WTC11 (cell line): ENCODE results near the gene MYO6. TPM values are rescaled to one million over a fixed set of nuclear protein-coding genes. Genes with fewer than 3 reads are reported as not detected.

Experiments used
- ATAC-seq: fragments of 200-7000 bp; cut with Tn5 transposase; 2 replicates; pipeline ENCODE4 v1.10.0; 2021; ENCODE audit warnings: mild to moderate bottlenecking, moderate library complexity
- CTCF ChIA-PET: fragments of 300-600 bp; sonication (Branson Sonifier 250); formaldehyde crosslinking; loops from one replicate; lab custom pipeline; 2021; ENCODE audit warnings: antibody characterized with exemption; lab: Charles Lee
- POLR2A ChIA-PET: fragments of 350-600 bp; sonication (Branson Sonifier 250); formaldehyde crosslinking; loops from one replicate; lab custom pipeline; 2021; ENCODE audit warnings: antibody characterized with exemption; lab: Charles Lee
- DNase-seq: peaks from one replicate; pipeline ENCODE4 v3.0.0; 2021; ENCODE audit warnings: low spot score
- H3K27ac Mint-ChIP-seq: 2 replicates; pipeline ENCODE4 v1.8.0; 2021; ENCODE audit warnings: mixed read lengths
- H3K27me3 Mint-ChIP-seq: 2 replicates; pipeline ENCODE4 v1.8.0; 2021; ENCODE audit warnings: low read depth, mild to moderate bottlenecking, moderate library complexity, mixed read lengths
- H3K36me3 Mint-ChIP-seq: 2 replicates; pipeline ENCODE4 v1.8.0; 2021; ENCODE audit warnings: mixed read lengths
- H3K4me1 Mint-ChIP-seq: 2 replicates; pipeline ENCODE4 v1.8.0; 2022; ENCODE audit warnings: mixed read lengths
- H3K4me3 Mint-ChIP-seq: 2 replicates; pipeline ENCODE4 v1.8.0; 2021; ENCODE audit warnings: mild to moderate bottlenecking, moderate library complexity, mixed read lengths
- H3K9me3 Mint-ChIP-seq: 2 replicates; pipeline ENCODE4 v1.8.0; 2021; ENCODE audit warnings: mixed read lengths
- AR ChIP-seq: fragments of 250-450 bp; sonication (Bioruptor Pico); IDR thresholded peaks from 2 replicates; pipeline ENCODE4 v1.9.0; 2021; ENCODE audit warnings: mild to moderate bottlenecking
- CDX4 ChIP-seq: fragments of 250-450 bp; sonication (Bioruptor Pico); IDR thresholded peaks from 2 replicates; pipeline ENCODE4 v1.9.0; 2021; ENCODE audit warnings: moderate library complexity, mild to moderate bottlenecking, inconsistent platforms, borderline replicate concordance
- CREM ChIP-seq: sonication (generic); formaldehyde crosslinking; IDR thresholded peaks from 2 replicates; pipeline ENCODE4 v1.8.1; 2022; ENCODE audit warnings: mild to moderate bottlenecking, missing genetic modification reagents, moderate library complexity
- CTCF ChIP-seq: fragments of 200-600 bp; IDR thresholded peaks from 2 replicates; pipeline ENCODE4 v1.8.0; 2022; ENCODE audit warnings: antibody characterized with exemption
- ERG ChIP-seq: fragments of 250-450 bp; sonication (Bioruptor Pico); IDR thresholded peaks from 2 replicates; pipeline ENCODE4 v1.8.0; 2021; ENCODE audit warnings: mild to moderate bottlenecking
- IRF1 ChIP-seq: sonication (generic); formaldehyde crosslinking; IDR thresholded peaks from 2 replicates; pipeline ENCODE4 v1.8.0; 2023; ENCODE audit warnings: missing genetic modification reagents
- IRF2 ChIP-seq: sonication (generic); formaldehyde crosslinking; IDR thresholded peaks from 2 replicates; pipeline ENCODE4 v1.8.0; 2022; ENCODE audit warnings: low read depth, missing genetic modification reagents, borderline replicate concordance
- MLX ChIP-seq: sonication (generic); formaldehyde crosslinking; IDR thresholded peaks from 2 replicates; pipeline ENCODE4 v1.8.1; 2023; ENCODE audit warnings: mild to moderate bottlenecking, missing genetic modification reagents, moderate library complexity
- PRDM15 ChIP-seq: sonication (generic); formaldehyde crosslinking; IDR thresholded peaks from 2 replicates; pipeline ENCODE4 v1.8.0; 2022; ENCODE audit warnings: missing genetic modification reagents
- RELA ChIP-seq: sonication (generic); formaldehyde crosslinking; IDR thresholded peaks from 2 replicates; pipeline ENCODE4 v1.8.1; 2022; ENCODE audit warnings: missing genetic modification reagents, mild to moderate bottlenecking, borderline replicate concordance
- SMAD3 ChIP-seq: sonication (generic); formaldehyde crosslinking; IDR thresholded peaks from 2 replicates; pipeline ENCODE4 v1.8.0; 2022; ENCODE audit warnings: missing genetic modification reagents, mild to moderate bottlenecking, borderline replicate concordance
- USF2 ChIP-seq: sonication (generic); formaldehyde crosslinking; IDR thresholded peaks from 2 replicates; pipeline ENCODE4 v1.8.1; 2023; ENCODE audit warnings: mild to moderate bottlenecking, missing genetic modification reagents, moderate library complexity
- ZBTB21 ChIP-seq: sonication (generic); formaldehyde crosslinking; IDR thresholded peaks from 2 replicates; pipeline ENCODE4 v1.8.1; 2023; ENCODE audit warnings: mild to moderate bottlenecking, missing genetic modification reagents, borderline replicate concordance
- ZNF219 ChIP-seq: sonication (generic); formaldehyde crosslinking; IDR thresholded peaks from 2 replicates; pipeline ENCODE4 v1.8.0; 2023; ENCODE audit warnings: missing genetic modification reagents, mild to moderate bottlenecking, borderline replicate concordance
- ZNF416 ChIP-seq: fragments of 250-450 bp; sonication (Bioruptor Pico); IDR thresholded peaks from 2 replicates; pipeline ENCODE4 v1.9.0; 2021; ENCODE audit warnings: mild to moderate bottlenecking, inconsistent platforms
- ZSCAN18 ChIP-seq: fragments of 250-450 bp; sonication (Bioruptor Pico); IDR thresholded peaks from 2 replicates; pipeline ENCODE4 v2.1.2; 2022; ENCODE audit warnings: mild to moderate bottlenecking, moderate library complexity
- total RNA-seq: library from RNA; stranded (reverse); gene quantifications from 3 replicates; pipeline ENCODE4 v1.2.3, GENCODE V29; 2021

The MYO6 gene
- total RNA-seq, 1 experiment from 2014 or later: 32.6 TPM

- no peaks in the 10 kb centered on the region for H3K27me3 Mint-ChIP-seq
- TF ChIP-seq IRF2 (CRISPR knock-in tag) (no peak), ZNF219 (CRISPR knock-in tag) (no peak), MLX (CRISPR knock-in tag) (no peak)
- TF ChIP-seq, all 79 proteins: peak for 0
- ATAC-seq (no peak), DNase-seq (no peak)
- ChIA-PET CTCF (interaction anchor here (1.0 kb wide), 1 partner anchor 18 kb away, joined by 3 read pairs; no protein-coding TSS in a partner anchor), POLR2A (no interaction called here)
- H3K4me1 Mint-ChIP-seq: no peaks in the 10 kb centered on the region
- H3K9me3 Mint-ChIP-seq: no peaks in the 10 kb centered on the region
- no peak overlapping the region for H3K4me3 Mint-ChIP-seq
- peaks cover 6% of the 10 kb centered on the region for H3K36me3 Mint-ChIP-seq
- H3K27ac Mint-ChIP-seq: no peak overlapping the region
Observed at GRCh38 chr6:75842732-75843131, 93.7 kb downstream of the MYO6 start.

GRCh38 chr6:75843396-75843795 lies 94.4 kb downstream of the MYO6 start:
- Mint-ChIP-seq H3K9me3 (no peaks in the 10 kb centered on the region), H3K27ac (no peak overlapping the region), H3K36me3 (peaks cover 6% of the 10 kb centered on the region), H3K4me3 (no peak overlapping the region), H3K27me3 (no peaks in the 10 kb centered on the region), H3K4me1 (no peaks in the 10 kb centered on the region)
- ChIA-PET POLR2A (no interaction called here), CTCF (interaction anchor here (1.0 kb wide), 1 partner anchor 18 kb away, joined by 3 read pairs; no protein-coding TSS in a partner anchor)
- no peak for DNase-seq
- ATAC-seq: no peak
- no peak for TF ChIP-seq CREM (CRISPR knock-in tag)
- TF ChIP-seq MLX (CRISPR knock-in tag): no peak
- no peak for TF ChIP-seq ZNF219 (CRISPR knock-in tag)
- no peak for TF ChIP-seq CTCF
- TF ChIP-seq RELA (CRISPR knock-in tag): no peak
- no peak for TF ChIP-seq PRDM15 (CRISPR knock-in tag)
- no peak for TF ChIP-seq IRF1 (CRISPR knock-in tag)
- no peak for TF ChIP-seq ZBTB21 (CRISPR knock-in tag)
- no peak for TF ChIP-seq ZNF416 (CRISPR knock-in tag)
- TF ChIP-seq ZSCAN18 (CRISPR knock-in tag): no peak
- TF ChIP-seq USF2 (CRISPR knock-in tag): no peak
- no peak for TF ChIP-seq CDX4
- TF ChIP-seq AR (CRISPR knock-in tag): no peak
- no peak for TF ChIP-seq SMAD3
- no peak for TF ChIP-seq ERG (CRISPR knock-in tag)
